Left lung (tissue), 10 donors: Measurements from ENCODE around the gene IL18RAP. TPM values are rescaled to one million over a fixed set of nuclear protein-coding genes. Genes with fewer than 3 reads are reported as not detected.

Experiments
- ATAC-seq: fragments of 200-7000 bp; cut with Tn5 transposase; one replicate; pipeline ENCODE4 v1.9.1; 2020; ENCODE audit warnings: moderate library complexity
- DNase-seq, 4 donors: peaks; one replicate each; pipeline ENCODE4 v3.0.0-alpha.2; 2013 to 2020
- H3K27ac ChIP-seq, 2 donors: fragments of 200-600 bp; sonication (generic) in 1 of 2; one replicate each; pipeline versions ENCODE4 v1.5.0 to v1.8.0; 2020 to 2021
- H3K27me3 ChIP-seq, 2 donors: fragments of 200-600 bp; sonication (generic) in 1 of 2; one replicate each; pipeline versions ENCODE4 v1.5.0 to v1.8.0; 2020 to 2021
- H3K36me3 ChIP-seq, 2 donors: fragments of 200-600 bp; sonication (generic) in 1 of 2; one replicate each; pipeline versions ENCODE4 v1.5.0 to v1.8.0; 2020 to 2021
- H3K4me1 ChIP-seq, 2 donors: fragments of 200-600 bp; one replicate each; pipeline ENCODE4 v1.8.0; 2021
- H3K4me3 ChIP-seq, 2 donors: fragments of 200-600 bp; sonication (generic) in 1 of 2; one replicate each; pipeline versions ENCODE4 v1.5.0 to v1.8.0; 2020 to 2021; ENCODE audit warnings: mild to moderate bottlenecking in 1 of 2
- H3K9me3 ChIP-seq, 2 donors: fragments of 200-600 bp; sonication (generic) in 1 of 2; one replicate each; pipeline versions ENCODE4 v1.5.0 to v1.8.0; 2020 to 2021
- intact Hi-C, 2 donors: fragments of 100-400 bp; cut with DNase I; formaldehyde crosslinking; loops; one replicate each; pipeline versions ENCODE4 v1.11.2 to v1.14.2; 2022
- polyA plus RNA-seq, 6 donors: library from polyadenylated mRNA; unstranded; fragments of 120-200 nt; gene quantifications; one replicate each; pipeline ENCODE4 v1.2.1, GENCODE V29; 2013; ENCODE audit not compliant: insufficient read length in 6 of 6
- total RNA-seq, 2 donors: library from RNA; stranded (reverse); fragmentation: NEBNext Ultra II Directional; extraction: Animal tissue kit (Norgen Biotek cat#: 25700); gene quantifications; one replicate each; pipeline ENCODE4 v1.2.1, GENCODE V29; 2021
- TF ChIP-seq, protein P1 (sequence below), 2 donors: fragments of 200-600 bp; sonication (generic) in 1 of 2; IDR thresholded peaks; one replicate each; pipeline versions ENCODE4 v1.5.0 to v1.8.0; 2021; ENCODE audit warnings: antibody characterized with exemption in 2 of 2
- donor health status: DM: no; HTN: yes; CAD: no.
- donor health status: DM: no; HTN: no; CAD: no.

The IL18RAP gene
- total and polyA plus RNA-seq, 8 donors, result 0.43 to 15.2 (median 0.92) TPM

DNA sequence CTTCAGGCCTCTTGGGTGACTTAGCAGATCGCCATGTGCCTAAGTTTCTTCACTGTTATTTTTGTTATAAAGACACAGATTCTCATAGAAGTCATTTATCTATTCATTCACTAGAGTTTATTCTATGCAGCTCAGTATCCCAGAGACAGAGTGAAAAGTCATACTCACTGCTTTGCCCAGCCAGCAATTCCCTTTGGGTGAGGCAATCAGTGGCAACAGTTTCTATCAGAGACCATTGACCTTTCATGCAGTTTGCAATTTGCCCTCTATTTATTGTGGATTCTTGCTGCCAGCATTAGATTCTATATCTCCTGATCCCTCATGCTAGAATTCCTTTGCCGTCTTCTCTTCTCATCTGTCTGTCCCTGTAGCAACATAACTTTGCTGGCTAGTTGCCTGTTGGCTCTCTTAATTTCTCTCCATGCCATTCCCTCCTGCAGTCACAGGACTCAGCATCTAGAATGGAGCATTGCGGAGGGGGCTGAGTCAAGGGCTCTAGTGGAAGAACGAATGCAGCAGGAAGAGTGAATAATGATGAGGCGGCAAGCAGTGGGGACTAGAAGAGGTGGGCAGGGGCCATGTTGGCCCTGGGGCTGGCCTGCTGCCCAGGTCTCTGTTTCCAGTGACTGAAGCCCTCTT lies 62.3 kb downstream of the IL18RAP start:
- Histone ChIP-seq H3K27me3 (peaks cover 0 to 6% of the 10 kb centered on the region in 2 donors), H3K4me1 (peaks cover 0 to 15% of the 10 kb centered on the region in 2 donors)
- ATAC-seq, result no peak

GRCh38 chr2:102486941-102487702 lies 64.2 kb downstream of the IL18RAP start:
- no peak for DNase-seq
- Histone ChIP-seq H3K9me3 (no peaks in the 10 kb centered on the region), H3K27ac (no peak overlapping the region), H3K4me1 (peaks cover 0 to 15% of the 10 kb centered on the region in 2 donors), H3K27me3 (peaks cover 0 to 6% of the 10 kb centered on the region in 2 donors), H3K36me3 (no peaks in the 10 kb centered on the region), H3K4me3 (no peak overlapping the region)
- ATAC-seq, result no peak
- TF ChIP-seq, protein P1, sequence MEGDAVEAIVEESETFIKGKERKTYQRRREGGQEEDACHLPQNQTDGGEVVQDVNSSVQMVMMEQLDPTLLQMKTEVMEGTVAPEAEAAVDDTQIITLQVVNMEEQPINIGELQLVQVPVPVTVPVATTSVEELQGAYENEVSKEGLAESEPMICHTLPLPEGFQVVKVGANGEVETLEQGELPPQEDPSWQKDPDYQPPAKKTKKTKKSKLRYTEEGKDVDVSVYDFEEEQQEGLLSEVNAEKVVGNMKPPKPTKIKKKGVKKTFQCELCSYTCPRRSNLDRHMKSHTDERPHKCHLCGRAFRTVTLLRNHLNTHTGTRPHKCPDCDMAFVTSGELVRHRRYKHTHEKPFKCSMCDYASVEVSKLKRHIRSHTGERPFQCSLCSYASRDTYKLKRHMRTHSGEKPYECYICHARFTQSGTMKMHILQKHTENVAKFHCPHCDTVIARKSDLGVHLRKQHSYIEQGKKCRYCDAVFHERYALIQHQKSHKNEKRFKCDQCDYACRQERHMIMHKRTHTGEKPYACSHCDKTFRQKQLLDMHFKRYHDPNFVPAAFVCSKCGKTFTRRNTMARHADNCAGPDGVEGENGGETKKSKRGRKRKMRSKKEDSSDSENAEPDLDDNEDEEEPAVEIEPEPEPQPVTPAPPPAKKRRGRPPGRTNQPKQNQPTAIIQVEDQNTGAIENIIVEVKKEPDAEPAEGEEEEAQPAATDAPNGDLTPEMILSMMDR (IDR thresholded peaks at IDR 0.05), result no peak
- intact Hi-C loops, result no loop called here

More for the DNA sequence above, 62.3 kb downstream of the IL18RAP start:
- no peak overlapping the region for H3K4me3 ChIP-seq
- TF ChIP-seq, protein P1 (IDR thresholded peaks at IDR 0.05), result no peak
- H3K36me3 ChIP-seq, result no peaks in the 10 kb centered on the region
- H3K27ac ChIP-seq, result no peak overlapping the region
- no peaks in the 10 kb centered on the region for H3K9me3 ChIP-seq
- DNase-seq, result no peak
- intact Hi-C loops, result no loop called here

DNA sequence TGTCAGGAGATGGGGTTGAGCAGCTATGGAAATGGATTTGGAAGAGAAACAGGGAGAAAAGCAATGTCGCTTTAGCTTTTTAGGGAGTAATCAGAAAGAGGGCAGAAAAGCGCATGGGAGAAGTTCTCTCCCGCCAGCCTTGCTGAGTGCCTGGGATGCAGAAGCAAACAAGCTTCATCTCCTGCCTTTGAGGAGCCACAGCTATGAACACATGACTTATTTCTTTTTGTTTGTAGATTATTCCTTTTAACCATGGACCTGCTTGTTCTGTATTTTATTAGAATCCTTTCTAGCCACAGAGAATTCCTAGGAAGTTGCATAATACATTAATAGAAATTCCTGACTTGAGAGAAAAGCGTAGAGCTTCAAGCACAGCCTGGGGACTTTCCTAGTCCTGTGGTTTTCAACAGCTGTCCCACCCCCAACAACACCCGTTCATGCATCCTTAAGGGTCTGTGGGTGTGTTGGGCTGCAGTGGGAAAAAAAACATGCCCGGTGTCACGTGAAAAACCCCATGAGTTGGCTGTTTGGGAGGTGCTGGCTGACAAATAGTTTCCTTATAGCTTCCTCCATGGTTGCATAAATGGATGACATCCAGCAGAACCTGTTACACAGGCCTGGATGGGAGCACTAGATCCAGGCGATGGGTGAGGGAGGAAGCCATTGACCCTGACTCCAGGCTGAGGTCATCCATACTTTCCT lies 65.0 kb downstream of the IL18RAP start:
- Histone ChIP-seq H3K4me3 (no peak overlapping the region), H3K9me3 (no peaks in the 10 kb centered on the region), H3K27me3 (peaks cover 0 to 6% of the 10 kb centered on the region in 2 donors), H3K27ac (no peak overlapping the region), H3K4me1 (peaks cover 0 to 15% of the 10 kb centered on the region in 2 donors), H3K36me3 (no peaks in the 10 kb centered on the region)
- intact Hi-C loops, result no loop called here
- TF ChIP-seq, protein P1 (IDR thresholded peaks at IDR 0.05), result no peak
- DNase-seq (peak in 2 of 4 donors; percentile 5 to 33), ATAC-seq (peak; percentile 77)

DNA sequence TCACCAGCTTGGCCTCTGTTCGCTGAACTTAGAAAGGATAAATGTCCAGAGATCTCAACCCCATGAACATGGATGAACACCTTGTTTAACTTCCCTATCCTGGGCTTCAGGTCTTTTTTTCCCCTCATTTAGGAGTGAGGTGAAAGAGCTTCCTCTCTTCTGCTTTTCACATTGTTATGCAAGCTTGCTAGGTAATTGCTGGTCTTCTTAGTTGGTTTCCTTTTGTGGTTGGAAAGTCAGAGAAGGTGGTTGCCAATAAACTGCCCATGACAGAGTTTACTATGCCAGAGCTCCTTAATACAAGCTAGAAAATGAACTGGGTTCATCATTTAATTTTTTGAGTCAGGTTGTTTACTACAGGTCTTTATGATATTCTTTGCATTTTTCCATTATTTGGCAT lies 66.7 kb downstream of the IL18RAP start:
- DNase-seq, result no peak

More for the DNA sequence above, 66.7 kb downstream of the IL18RAP start:
- H3K4me1 ChIP-seq, result peaks cover 0 to 15% of the 10 kb centered on the region in 2 donors
- TF ChIP-seq, protein P1 (IDR thresholded peaks at IDR 0.05), result no peak
- no peak for ATAC-seq
- intact Hi-C loops, result no loop called here
- H3K27me3 ChIP-seq, result peaks cover 0 to 6% of the 10 kb centered on the region in 2 donors
- no peak overlapping the region for H3K4me3 ChIP-seq
- H3K27ac ChIP-seq, result peak overlapping the region in 1 of 2 donors; percentile 63
- no peaks in the 10 kb centered on the region for H3K9me3 ChIP-seq
- no peaks in the 10 kb centered on the region for H3K36me3 ChIP-seq
